DOHH2 (cell line): ENCODE data around the gene S100PBP.

ENCODE experiments used
- H3F3A ChIP-seq: fragments of 200-600 bp; sonication (generic), shearing (Covaris generic); 2 replicates; pipeline ENCODE4 v1.6.0; 2016; ENCODE audit warnings: antibody characterized with exemption, mild to moderate bottlenecking; ENCODE audit not compliant: control insufficient read depth, insufficient read depth
- H3K27ac ChIP-seq: fragments of 200-600 bp; sonication (generic); 2 replicates; pipeline ENCODE4 v1.5.1; 2014; ENCODE audit warnings: low read depth, mild to moderate bottlenecking, low read length, moderate library complexity
- H3K27me3 ChIP-seq: fragments of 200-600 bp; sonication (generic); 2 replicates; pipeline ENCODE4 v1.6.1; 2014; ENCODE audit warnings: mild to moderate bottlenecking, low read length, mixed read lengths; ENCODE audit not compliant: control insufficient read depth
- H3K36me3 ChIP-seq: fragments of 200-600 bp; sonication (generic); 2 replicates; pipeline ENCODE4 v1.6.1; 2014; ENCODE audit warnings: mild to moderate bottlenecking, low read length, moderate library complexity, mixed read lengths; ENCODE audit not compliant: control insufficient read depth
- H3K4me1 ChIP-seq: fragments of 200-600 bp; sonication (generic); 2 replicates; pipeline ENCODE4 v1.6.1; 2014; ENCODE audit warnings: mild to moderate bottlenecking, low read length, mixed read lengths; ENCODE audit not compliant: control insufficient read depth
- H3K4me2 ChIP-seq: fragments of 200-600 bp; sonication (generic); 2 replicates; pipeline ENCODE4 v1.6.0; 2014; ENCODE audit warnings: mild to moderate bottlenecking, low read length, moderate library complexity
- H3K4me3 ChIP-seq: fragments of 200-600 bp; sonication (generic); 2 replicates; pipeline ENCODE4 v1.5.1; 2014; ENCODE audit warnings: mild to moderate bottlenecking, low read length, mixed read lengths
- H3K79me2 ChIP-seq: fragments of 200-600 bp; sonication (generic); 2 replicates; pipeline ENCODE4 v1.6.1; 2014; ENCODE audit warnings: mild to moderate bottlenecking, low read length, mixed read lengths; ENCODE audit not compliant: control insufficient read depth
- H3K9me2 ChIP-seq: fragments of 200-600 bp; sonication (generic); replicated peaks from 2 replicates; pipeline ENCODE4 v1.6.1; 2014; ENCODE audit warnings: mild to moderate bottlenecking, low read length, mixed read lengths; ENCODE audit not compliant: control insufficient read depth
- H3K9me3 ChIP-seq: fragments of 200-600 bp; sonication (generic); 2 replicates; pipeline ENCODE4 v1.6.1; 2014; ENCODE audit warnings: antibody characterized with exemption, low read length, mixed read lengths; ENCODE audit not compliant: control insufficient read depth, insufficient read depth
- H4K20me1 ChIP-seq: fragments of 200-600 bp; sonication (generic); 2 replicates; pipeline ENCODE4 v1.6.0; 2014; ENCODE audit warnings: low read depth, mild to moderate bottlenecking, antibody characterized with exemption, low read length, moderate library complexity; ENCODE audit not compliant: control insufficient read depth, insufficient read depth
- EZH2phosphoT487 ChIP-seq: fragments of 200-600 bp; sonication (generic); IDR thresholded peaks from 2 replicates; pipeline ENCODE4 v1.6.1; 2017; ENCODE audit warnings: borderline replicate concordance, mild to moderate bottlenecking, antibody characterized with exemption, low read length, moderate library complexity, mixed read lengths
- TF ChIP-seq, protein P1 (sequence below): fragments of 200-600 bp; sonication (generic); IDR thresholded peaks from one replicate; pipeline ENCODE4 v1.5.1; 2014; ENCODE audit warnings: antibody characterized with exemption, mild to moderate bottlenecking, low read depth, low read length; ENCODE audit not compliant: poor library complexity, severe bottlenecking

S100PBP gene

DNA sequence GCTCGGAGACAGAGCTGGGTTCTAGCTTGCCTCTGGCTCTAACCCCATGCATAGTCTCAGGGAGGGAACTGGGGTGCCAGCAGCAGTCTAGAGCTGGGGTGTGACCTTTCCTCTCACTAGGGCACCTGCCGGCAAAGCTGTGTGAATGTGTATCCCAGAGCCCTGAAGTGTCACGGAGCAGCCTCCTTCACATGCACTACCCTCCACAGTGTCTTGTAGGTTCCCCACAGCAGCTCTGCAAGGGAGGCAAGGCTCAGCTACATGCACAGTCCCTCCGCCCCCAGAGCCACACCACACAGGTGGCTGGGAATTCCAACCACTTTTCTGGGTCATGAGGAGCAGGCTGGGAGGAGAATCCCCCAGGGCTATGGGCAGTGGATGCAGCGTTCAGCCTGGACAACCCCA lies 61.2 kb downstream of the S100PBP start:
- no peaks in the 10 kb centered on the region for H3K9me2 ChIP-seq
- H3K4me2 ChIP-seq: no peak overlapping the region
- H3K79me2 ChIP-seq: no peaks in the 10 kb centered on the region
- H3K4me1 ChIP-seq: peaks cover 12% of the 10 kb centered on the region
- H3K4me3 ChIP-seq: no peak overlapping the region
- no peaks in the 10 kb centered on the region for H3K9me3 ChIP-seq
- H3F3A ChIP-seq: peaks cover 3% of the 10 kb centered on the region; the same call in 1 of the 2 replicates
- H3K36me3 ChIP-seq: no peaks in the 10 kb centered on the region
- H4K20me1 ChIP-seq: no peaks in the 10 kb centered on the region
- peaks cover 9% of the 10 kb centered on the region; the same call in 1 of the 2 replicates for H3K27me3 ChIP-seq
- no peak for TF ChIP-seq EZH2phosphoT487
- TF ChIP-seq, protein P1, sequence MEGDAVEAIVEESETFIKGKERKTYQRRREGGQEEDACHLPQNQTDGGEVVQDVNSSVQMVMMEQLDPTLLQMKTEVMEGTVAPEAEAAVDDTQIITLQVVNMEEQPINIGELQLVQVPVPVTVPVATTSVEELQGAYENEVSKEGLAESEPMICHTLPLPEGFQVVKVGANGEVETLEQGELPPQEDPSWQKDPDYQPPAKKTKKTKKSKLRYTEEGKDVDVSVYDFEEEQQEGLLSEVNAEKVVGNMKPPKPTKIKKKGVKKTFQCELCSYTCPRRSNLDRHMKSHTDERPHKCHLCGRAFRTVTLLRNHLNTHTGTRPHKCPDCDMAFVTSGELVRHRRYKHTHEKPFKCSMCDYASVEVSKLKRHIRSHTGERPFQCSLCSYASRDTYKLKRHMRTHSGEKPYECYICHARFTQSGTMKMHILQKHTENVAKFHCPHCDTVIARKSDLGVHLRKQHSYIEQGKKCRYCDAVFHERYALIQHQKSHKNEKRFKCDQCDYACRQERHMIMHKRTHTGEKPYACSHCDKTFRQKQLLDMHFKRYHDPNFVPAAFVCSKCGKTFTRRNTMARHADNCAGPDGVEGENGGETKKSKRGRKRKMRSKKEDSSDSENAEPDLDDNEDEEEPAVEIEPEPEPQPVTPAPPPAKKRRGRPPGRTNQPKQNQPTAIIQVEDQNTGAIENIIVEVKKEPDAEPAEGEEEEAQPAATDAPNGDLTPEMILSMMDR: no peak
- H3K27ac ChIP-seq: no peak overlapping the region

DNA sequence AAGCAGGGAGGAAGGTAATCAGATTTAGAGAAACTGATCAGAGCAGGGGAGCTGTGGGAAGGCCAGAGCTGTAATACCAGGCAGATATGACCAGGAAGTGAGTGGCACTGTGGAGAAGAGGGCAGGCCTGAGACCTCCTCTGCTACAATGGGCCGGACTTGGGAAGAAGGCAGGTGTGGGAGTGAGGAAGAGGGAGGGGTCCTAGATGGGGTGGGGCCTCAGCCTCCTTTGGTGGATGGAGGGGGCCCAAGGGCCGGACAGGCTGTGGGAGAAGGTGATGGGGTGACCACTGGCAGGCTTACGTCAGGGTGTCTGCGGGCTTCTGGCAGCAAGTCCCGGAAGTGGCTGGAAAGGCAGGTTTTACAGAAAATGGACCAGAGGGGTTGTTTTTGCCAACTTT lies 63.8 kb downstream of the S100PBP start:
- Histone ChIP-seq H4K20me1 (no peaks in the 10 kb centered on the region), H3K4me2 (no peak overlapping the region), H3K27me3 (peaks cover 16% of the 10 kb centered on the region; the same call in 1 of the 2 replicates), H3K4me3 (no peak overlapping the region), H3K9me2 (no peaks in the 10 kb centered on the region), H3F3A (no peaks in the 10 kb centered on the region), H3K36me3 (no peaks in the 10 kb centered on the region), H3K4me1 (peaks cover 3% of the 10 kb centered on the region), H3K9me3 (no peaks in the 10 kb centered on the region), H3K27ac (no peak overlapping the region), H3K79me2 (no peaks in the 10 kb centered on the region)
- TF ChIP-seq, protein P1: no peak
- TF ChIP-seq EZH2phosphoT487: no peak

DNA sequence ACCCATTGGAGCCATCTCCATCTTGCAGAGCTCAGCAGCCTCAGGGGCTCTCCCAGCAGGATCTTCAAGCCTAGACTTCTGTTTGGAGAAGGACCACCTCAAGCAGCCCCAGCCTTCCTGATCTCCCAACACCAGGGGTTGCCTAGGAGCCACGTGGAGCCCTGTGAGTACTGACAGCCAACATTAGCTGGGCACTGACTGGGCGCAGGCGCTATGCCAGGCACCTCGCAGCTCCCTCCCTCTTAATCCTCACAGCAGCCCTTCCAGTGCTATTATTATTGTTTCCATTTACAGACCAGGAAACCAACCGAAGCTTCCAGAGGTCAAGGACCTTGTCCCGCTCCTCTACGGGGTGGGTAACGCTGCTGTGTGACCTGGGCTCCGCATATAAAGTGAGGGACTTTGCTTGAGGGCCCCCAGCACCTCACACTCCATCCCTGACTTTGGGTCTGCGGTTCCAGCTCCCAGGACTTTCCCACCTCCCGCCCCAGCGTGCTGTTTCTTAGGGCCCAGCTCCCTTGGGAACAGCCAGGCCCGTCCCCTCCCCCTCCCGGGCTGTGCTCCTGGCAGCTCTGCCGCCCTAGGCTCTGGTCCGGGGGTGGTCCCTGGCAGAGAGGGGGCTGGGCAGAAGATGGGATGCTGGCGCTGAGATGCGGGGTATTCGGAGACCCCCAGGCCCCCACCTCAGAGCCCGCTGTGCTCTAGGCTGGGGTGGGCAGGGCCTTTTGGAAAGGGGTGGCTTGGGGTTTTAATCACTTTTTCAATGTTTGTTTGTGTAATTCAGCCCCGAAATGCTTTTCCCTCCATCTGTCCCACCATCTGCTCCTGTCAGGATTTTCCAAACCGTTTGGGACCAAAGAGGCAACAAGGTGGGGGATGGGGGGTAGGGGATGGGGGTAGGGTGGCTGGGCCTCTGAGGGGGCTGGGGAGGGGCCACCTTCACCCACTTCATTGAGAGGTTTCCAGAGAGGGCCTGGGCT lies 64.7 kb downstream of the S100PBP start:
- H3K9me2 ChIP-seq: no peaks in the 10 kb centered on the region
- H3K4me2 ChIP-seq: no peak overlapping the region
- H3K79me2 ChIP-seq: no peaks in the 10 kb centered on the region
- H4K20me1 ChIP-seq: no peaks in the 10 kb centered on the region
- H3K27me3 ChIP-seq: peaks cover 16% of the 10 kb centered on the region; the same call in 1 of the 2 replicates
- TF ChIP-seq, protein P1: no peak
- no peak overlapping the region for H3K4me3 ChIP-seq
- H3K4me1 ChIP-seq: no peaks in the 10 kb centered on the region
- no peaks in the 10 kb centered on the region for H3K36me3 ChIP-seq
- H3K9me3 ChIP-seq: no peaks in the 10 kb centered on the region
- no peak overlapping the region for H3K27ac ChIP-seq
- no peaks in the 10 kb centered on the region for H3F3A ChIP-seq
